Cardiac fibroblast (primary cell): ENCODE measurements around the gene SLC16A4.

Source experiments
- DNase-seq, 2 donors: peaks; one replicate each; pipeline versions ENCODE4 v3.0.0 to v3.0.0-alpha.2; 2010; ENCODE audit warnings: low read depth in 2 of 2
- H3K4me3 ChIP-seq, 2 donors: replicated peaks in 1 of 2; 1 replicate in 1 of 2; 2 replicates in 1 of 2; pipeline ENCODE4 v1.5.1; 2011; ENCODE audit warnings: low read depth in 2 of 2, low read length in 2 of 2, mild to moderate bottlenecking in 2 of 2, moderate library complexity in 1 of 2
- TF ChIP-seq, protein P1 (sequence below): IDR thresholded peaks from one replicate; pipeline ENCODE4 v1.5.1; 2011; ENCODE audit warnings: low read depth, mild to moderate bottlenecking, low read length, inconsistent platforms

Gene SLC16A4

DNA sequence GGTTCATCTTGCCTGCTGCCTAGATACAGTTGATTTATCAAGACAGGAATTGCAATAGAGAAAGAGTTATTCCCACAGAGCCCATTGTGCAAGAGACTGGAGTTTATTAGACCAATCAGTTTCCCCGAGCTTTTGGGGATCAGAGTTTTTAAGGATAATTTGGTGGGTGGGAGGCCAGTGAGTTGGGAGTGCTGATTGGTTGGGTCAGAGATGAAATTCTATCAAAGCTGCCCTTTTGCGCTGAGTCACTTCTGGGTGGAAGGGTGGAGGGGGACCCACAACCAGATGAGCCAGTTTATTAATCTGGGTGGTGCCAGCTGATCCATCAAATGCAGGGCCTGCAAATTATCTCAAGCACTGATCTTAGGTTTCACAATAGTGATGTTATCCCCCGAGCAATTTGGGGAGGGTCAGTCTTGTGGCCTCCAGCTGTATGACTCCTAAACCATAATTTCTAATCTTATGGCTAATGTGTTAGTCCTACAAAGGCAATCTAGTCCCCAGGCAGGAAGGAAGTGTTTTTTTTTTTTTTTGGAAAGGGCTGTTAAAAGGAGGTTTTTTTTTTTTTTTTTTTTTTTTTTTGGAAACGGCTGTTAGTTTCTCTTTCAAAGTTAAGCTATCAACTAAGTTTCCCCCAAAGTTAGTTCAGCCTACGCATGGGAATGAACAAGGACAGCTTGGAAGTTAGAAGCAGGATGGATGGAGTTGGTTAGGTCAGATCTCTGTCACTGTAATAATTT lies 7.4 kb downstream of the SLC16A4 start:
- TF ChIP-seq, protein P1, sequence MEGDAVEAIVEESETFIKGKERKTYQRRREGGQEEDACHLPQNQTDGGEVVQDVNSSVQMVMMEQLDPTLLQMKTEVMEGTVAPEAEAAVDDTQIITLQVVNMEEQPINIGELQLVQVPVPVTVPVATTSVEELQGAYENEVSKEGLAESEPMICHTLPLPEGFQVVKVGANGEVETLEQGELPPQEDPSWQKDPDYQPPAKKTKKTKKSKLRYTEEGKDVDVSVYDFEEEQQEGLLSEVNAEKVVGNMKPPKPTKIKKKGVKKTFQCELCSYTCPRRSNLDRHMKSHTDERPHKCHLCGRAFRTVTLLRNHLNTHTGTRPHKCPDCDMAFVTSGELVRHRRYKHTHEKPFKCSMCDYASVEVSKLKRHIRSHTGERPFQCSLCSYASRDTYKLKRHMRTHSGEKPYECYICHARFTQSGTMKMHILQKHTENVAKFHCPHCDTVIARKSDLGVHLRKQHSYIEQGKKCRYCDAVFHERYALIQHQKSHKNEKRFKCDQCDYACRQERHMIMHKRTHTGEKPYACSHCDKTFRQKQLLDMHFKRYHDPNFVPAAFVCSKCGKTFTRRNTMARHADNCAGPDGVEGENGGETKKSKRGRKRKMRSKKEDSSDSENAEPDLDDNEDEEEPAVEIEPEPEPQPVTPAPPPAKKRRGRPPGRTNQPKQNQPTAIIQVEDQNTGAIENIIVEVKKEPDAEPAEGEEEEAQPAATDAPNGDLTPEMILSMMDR = no peak
- H3K4me3 ChIP-seq = no peak overlapping the region
- peak in 1 of 2 donors; percentile 53 for DNase-seq

DNA sequence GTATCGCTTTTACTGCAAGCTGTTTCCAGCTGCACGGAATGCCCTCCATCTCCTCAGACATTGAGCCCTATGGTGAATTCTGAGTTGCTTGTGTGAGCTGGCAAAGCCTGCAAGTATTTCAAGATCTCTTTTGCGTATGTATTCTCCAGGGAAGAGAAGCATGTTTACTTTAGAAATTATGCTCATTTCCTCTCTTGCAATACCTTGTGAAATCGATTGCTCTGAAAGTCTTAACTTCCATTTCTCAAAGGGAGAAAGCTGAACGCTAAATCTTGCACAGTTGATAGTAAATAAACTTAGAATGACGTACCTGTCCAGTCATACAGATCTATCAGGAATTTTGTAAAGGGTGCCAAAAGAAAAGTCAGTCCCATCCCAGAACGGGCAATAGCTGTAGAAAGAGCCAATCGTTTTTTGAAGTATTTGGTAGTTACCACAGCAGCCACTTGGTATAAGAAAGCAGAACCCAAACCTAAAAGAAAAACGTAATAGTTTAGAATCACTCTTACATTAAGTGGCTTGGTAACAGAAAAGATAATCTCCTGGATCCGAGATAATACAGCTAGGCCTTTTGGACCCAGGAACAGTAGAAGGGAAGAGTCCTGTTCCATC lies 10.0 kb downstream of the SLC16A4 start:
- peak; percentile 87 to 94 for DNase-seq
- TF ChIP-seq, protein P1 = no peak
- H3K4me3 ChIP-seq = no peak overlapping the region

DNA sequence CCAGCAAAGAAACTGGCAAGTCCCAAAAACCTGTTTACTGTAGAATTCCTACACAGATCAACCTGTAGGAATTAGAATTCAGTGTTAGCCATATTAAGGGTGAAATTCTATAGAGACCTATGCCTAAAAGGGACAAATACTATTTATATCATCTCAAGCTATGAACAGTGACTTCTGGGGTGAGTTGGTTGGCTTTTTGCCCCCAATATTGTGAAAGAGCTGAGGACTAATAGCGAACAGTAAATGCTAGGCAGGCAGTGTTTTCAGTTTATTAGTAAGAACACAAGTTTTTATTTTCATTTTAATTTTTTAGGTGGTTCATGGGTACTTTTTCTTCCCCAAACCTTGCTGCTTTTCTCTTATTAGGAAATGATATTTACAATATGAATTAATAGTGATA lies 15.3 kb downstream of the SLC16A4 start:
- H3K4me3 ChIP-seq = no peak overlapping the region
- DNase-seq = peak; percentile 36 to 48
- TF ChIP-seq, protein P1 = no peak

DNA sequence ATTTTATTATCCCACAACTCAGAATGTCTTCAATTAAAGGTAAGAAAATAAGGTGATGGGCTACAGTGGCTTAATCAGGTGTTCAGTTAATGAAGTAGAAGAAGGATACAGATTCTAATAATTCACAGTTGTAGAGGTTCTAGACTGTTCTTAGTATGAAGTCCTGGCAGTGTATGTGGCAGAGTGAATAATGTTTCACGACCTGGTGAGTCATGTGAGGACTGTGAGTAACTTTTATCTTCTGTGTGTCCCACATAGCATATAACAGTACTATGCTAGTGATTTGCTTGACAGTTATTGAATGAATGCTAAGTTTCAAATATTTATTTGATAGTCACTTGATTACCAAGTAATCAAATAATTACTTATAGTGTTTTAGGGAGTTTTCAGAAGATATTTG lies 20.0 kb downstream of the SLC16A4 start:
- TF ChIP-seq, protein P1 = no peak
- H3K4me3 ChIP-seq = no peak overlapping the region
- DNase-seq = peak; percentile 55 to 77

- TF ChIP-seq, protein P1 = no peak
- H3K4me3 ChIP-seq = no peak overlapping the region
- no peak for DNase-seq
Measured at GRCh38 chr1:110364221-110364620, 26.6 kb downstream of the SLC16A4 start.

DNA sequence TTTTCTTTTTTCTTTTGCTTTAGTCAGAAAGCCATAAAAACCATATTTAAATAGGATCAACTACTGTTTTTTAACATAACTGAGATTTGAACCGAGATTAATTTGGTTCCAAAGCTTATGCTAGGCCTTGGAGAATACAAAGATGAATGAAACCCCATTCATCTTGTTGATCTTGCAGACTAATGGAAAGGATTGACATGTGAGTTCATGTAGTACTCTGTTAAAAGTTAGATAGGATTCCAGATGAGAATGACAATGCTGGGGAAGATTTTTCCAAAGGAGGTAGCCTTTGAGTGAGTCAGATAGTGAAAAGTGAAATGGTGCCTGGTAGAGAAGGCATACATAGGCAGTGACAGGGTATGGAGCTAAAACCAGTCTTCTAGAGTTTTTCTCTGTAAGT lies 29.0 kb downstream of the SLC16A4 start:
- no peak for DNase-seq
- H3K4me3 ChIP-seq = no peak overlapping the region
- TF ChIP-seq, protein P1 = no peak
